Transverse colon (tissue), 4 donors: ENCODE data around the gene TPPP2.

Experiments
- CTCF ChIP-seq, 5 experiments: fragments of 200-600 bp in 3 of 5; fragments of 450-650 bp in 2 of 5; sonication (generic) in 3 of 5; IDR thresholded peaks; 1 replicate in 2 of 5; 2 replicates in 3 of 5; pipeline ENCODE4 v1.5.1; 2016 to 2017; ENCODE audit warnings: antibody characterized with exemption in 5 of 5, inconsistent platforms in 3 of 5, mild to moderate bottlenecking in 2 of 5, moderate library complexity in 1 of 5
- EP300 ChIP-seq: sonication (generic); formaldehyde crosslinking; IDR thresholded peaks from one replicate; pipeline ENCODE4 v1.6.1; 2017; ENCODE audit warnings: antibody characterized with exemption, low read depth
- POLR2A ChIP-seq: fragments of 450-650 bp; IDR thresholded peaks from one replicate; pipeline ENCODE4 v1.6.1; 2016; ENCODE audit warnings: antibody characterized with exemption, mild to moderate bottlenecking, moderate library complexity
- POLR2AphosphoS5 ChIP-seq, 3 donors: sonication (generic); formaldehyde crosslinking; IDR thresholded peaks; one replicate each; pipeline ENCODE4 v1.6.1; 2016; ENCODE audit warnings: antibody characterized with exemption in 3 of 3

- TF ChIP-seq CTCF (IDR thresholded peaks at IDR 0.05) (no peak), POLR2A (no peak), POLR2AphosphoS5 (IDR thresholded peaks at IDR 0.05) (no peak), EP300 (no peak)
Observed at GRCh38 chr14:21018286-21018685, 11.7 kb upstream of the TPPP2 start.
